DND-41 (cell line): ENCODE results near the gene ACOT13.
"Not testable (repeated sequence)": the region's sequence is repeated elsewhere in the genome, so short reads cannot be mapped to it uniquely, and the experiment has no call there.

ENCODE experiments used
- ATAC-seq: fragments of 200-7000 bp; cut with Tn5 transposase; 3 replicates; pipeline ENCODE4 v1.9.1; 2021; ENCODE audit warnings: low read depth; ENCODE audit not compliant: insufficient read depth
- DNase-seq: peaks from one replicate; pipeline ENCODE4 v3.0.0-alpha.2; 2020
- H2AFZ ChIP-seq: 2 replicates; pipeline ENCODE4 v1.6.0; 2012; ENCODE audit warnings: low read depth, low read length
- H3K27ac ChIP-seq: 2 replicates; pipeline ENCODE4 v1.5.1; 2012; ENCODE audit warnings: low read length, inconsistent platforms
- H3K27me3 ChIP-seq: fragments of 200-600 bp; sonication (generic); 2 replicates; pipeline ENCODE4 v1.6.0; 2012; ENCODE audit warnings: low read length, mild to moderate bottlenecking, inconsistent platforms; ENCODE audit not compliant: insufficient read depth, poor library complexity
- H3K36me3 ChIP-seq: 2 replicates; pipeline ENCODE4 v1.5.1; 2012; ENCODE audit warnings: low read length, inconsistent platforms; ENCODE audit not compliant: insufficient read depth
- H3K4me1 ChIP-seq: 2 replicates; pipeline ENCODE4 v1.5.1; 2012; ENCODE audit warnings: mild to moderate bottlenecking, low read length; ENCODE audit not compliant: insufficient read depth
- H3K4me2 ChIP-seq: 2 replicates; pipeline ENCODE4 v1.6.0; 2012; ENCODE audit warnings: mild to moderate bottlenecking, moderate library complexity, low read length, inconsistent platforms; ENCODE audit not compliant: insufficient read depth
- H3K4me3 ChIP-seq, 2 experiments: fragments of 200-600 bp in 1 of 2; shearing (Covaris generic) in 1 of 2; 2 replicates each; pipeline ENCODE4 v1.5.1; 2012 to 2016; ENCODE audit warnings: inconsistent platforms in 2 of 2, low read length in 2 of 2, mild to moderate bottlenecking in 2 of 2, low read depth in 1 of 2, moderate library complexity in 1 of 2
- H3K79me2 ChIP-seq: 2 replicates; pipeline ENCODE4 v1.6.0; 2012; ENCODE audit warnings: low read length, inconsistent platforms; ENCODE audit not compliant: insufficient read depth
- H3K9ac ChIP-seq: 2 replicates; pipeline ENCODE4 v1.6.0; 2012; ENCODE audit warnings: low read depth, mild to moderate bottlenecking, inconsistent platforms, low read length, moderate library complexity
- H3K9me3 ChIP-seq: 2 replicates; pipeline ENCODE4 v1.5.1; 2012; ENCODE audit warnings: low read length, moderate library complexity, mild to moderate bottlenecking, inconsistent platforms; ENCODE audit not compliant: insufficient read depth, severe bottlenecking
- H4K20me1 ChIP-seq: 2 replicates; pipeline ENCODE4 v1.6.0; 2012; ENCODE audit warnings: low read length; ENCODE audit not compliant: insufficient read depth
- CTCF ChIP-seq: IDR thresholded peaks from 2 replicates; pipeline ENCODE4 v1.5.1; 2012; ENCODE audit warnings: borderline replicate concordance, low read length, moderate library complexity, mild to moderate bottlenecking; ENCODE audit not compliant: poor library complexity, severe bottlenecking; ENCODE audit errors: extremely low read depth
- EZH2 ChIP-seq: IDR thresholded peaks from 3 replicates; pipeline ENCODE4 v1.6.1; 2012; ENCODE audit warnings: borderline replicate concordance, low read depth, mild to moderate bottlenecking, moderate library complexity, low read length, inconsistent platforms; ENCODE audit not compliant: severe bottlenecking

Gene ACOT13

GRCh38 chr6:24666097-24666640, 708 bp upstream of the ACOT13 start:
- peaks cover 39% of the 10 kb centered on the region for H3K36me3 ChIP-seq
- peaks cover 14% of the 10 kb centered on the region for H3K9me3 ChIP-seq
- DNase-seq (no peak), ATAC-seq (peak; percentile 42)
- peak overlapping the region; percentile 82 for H3K27ac ChIP-seq
- peaks cover 56% of the 10 kb centered on the region for H3K79me2 ChIP-seq
- peak overlapping the region; percentile 66 for H3K4me2 ChIP-seq
- no peaks in the 10 kb centered on the region for H3K27me3 ChIP-seq
- H4K20me1 ChIP-seq = no peaks in the 10 kb centered on the region
- H3K4me3 ChIP-seq = peak overlapping the region; percentile 76
- peak overlapping the region; percentile 82 for H3K9ac ChIP-seq
- H3K4me1 ChIP-seq = peaks cover 35% of the 10 kb centered on the region
- H2AFZ ChIP-seq = peak overlapping the region; percentile 90
- TF ChIP-seq CTCF (no peak), EZH2 (no peak)

GRCh38 chr6:24667378-24667803, 514 bp downstream of the ACOT13 start:
- Histone ChIP-seq H3K4me2 (peak overlapping the region; percentile 75), H3K4me3 (peak overlapping the region; percentile 76), H3K27me3 (no peaks in the 10 kb centered on the region), H3K4me1 (peaks cover 35% of the 10 kb centered on the region), H3K36me3 (peaks cover 31% of the 10 kb centered on the region), H3K27ac (peak overlapping the region; percentile 94), H3K9ac (peak overlapping the region; percentile 82), H3K79me2 (peaks cover 54% of the 10 kb centered on the region), H4K20me1 (no peaks in the 10 kb centered on the region), H3K9me3 (peaks cover 21% of the 10 kb centered on the region), H2AFZ (peak overlapping the region; percentile 97)
- ATAC-seq (no peak), DNase-seq (no peak)
- TF ChIP-seq CTCF (no peak), EZH2 (no peak)

GRCh38 chr6:24668066-24668996, 1.5 kb downstream of the ACOT13 start:
- ATAC-seq, H3K27ac ChIP-seq: not testable (repeated sequence)
- peak overlapping the region; percentile 82; the same call in 1 of the 2 replicates for H3K9ac ChIP-seq

GRCh38 chr6:24668997-24669361, 2.1 kb downstream of the ACOT13 start:
- no peak for ATAC-seq
- no peak overlapping the region for H2AFZ ChIP-seq
- no peaks in the 10 kb centered on the region for H4K20me1 ChIP-seq
- TF ChIP-seq EZH2 = no peak
- TF ChIP-seq CTCF = no peak
- peaks cover 17% of the 10 kb centered on the region for H3K36me3 ChIP-seq
- H3K27me3 ChIP-seq = no peaks in the 10 kb centered on the region
- H3K9me3 ChIP-seq = peaks cover 34% of the 10 kb centered on the region
- no peak overlapping the region for H3K4me3 ChIP-seq
- peaks cover 35% of the 10 kb centered on the region for H3K4me1 ChIP-seq
- peaks cover 39% of the 10 kb centered on the region for H3K79me2 ChIP-seq
- no peak for DNase-seq
- H3K9ac ChIP-seq = no peak overlapping the region
- no peak overlapping the region for H3K27ac ChIP-seq
- H3K4me2 ChIP-seq = no peak overlapping the region

More at GRCh38 chr6:24668066-24668996, 1.5 kb downstream of the ACOT13 start:
- H3K79me2 ChIP-seq = peaks cover 45% of the 10 kb centered on the region
- peak overlapping the region in 1 of 2 experiments; percentile 76; a peak in 2 of 4 replicates for H3K4me3 ChIP-seq
- DNase-seq, H3K27me3 ChIP-seq, H2AFZ ChIP-seq, H4K20me1 ChIP-seq: not testable (repeated sequence)
- H3K9me3 ChIP-seq = peaks cover 29% of the 10 kb centered on the region
- peak overlapping the region; percentile 75 for H3K4me2 ChIP-seq
- H3K4me1 ChIP-seq = peaks cover 35% of the 10 kb centered on the region
- H3K36me3 ChIP-seq = peaks cover 23% of the 10 kb centered on the region

GRCh38 chr6:24670492-24670891, 3.6 kb downstream of the ACOT13 start:
- not testable (repeated sequence) for H3K27ac ChIP-seq, H3K27me3 ChIP-seq, DNase-seq, H3K9ac ChIP-seq, H2AFZ ChIP-seq, H4K20me1 ChIP-seq, ATAC-seq, H3K4me3 ChIP-seq, H3K4me2 ChIP-seq, H3K36me3 ChIP-seq
- Histone ChIP-seq H3K4me1 (peaks cover 21% of the 10 kb centered on the region), H3K9me3 (peaks cover 42% of the 10 kb centered on the region), H3K79me2 (peaks cover 23% of the 10 kb centered on the region)
